IPS-18a (cell line): ENCODE results near the gene LTBR.

Experiments used
- H3K27ac ChIP-seq: one replicate; pipeline ENCODE4 v1.5.1; 2013; ENCODE audit warnings: low read length
- H3K27me3 ChIP-seq: one replicate; pipeline ENCODE4 v1.6.1; 2013; ENCODE audit warnings: mild to moderate bottlenecking, low read length; ENCODE audit not compliant: control insufficient read depth, insufficient read depth
- H3K36me3 ChIP-seq: one replicate; pipeline ENCODE4 v1.6.1; 2013; ENCODE audit warnings: low read depth, low read length; ENCODE audit not compliant: control insufficient read depth
- H3K4me1 ChIP-seq: one replicate; pipeline ENCODE4 v1.6.1; 2013; ENCODE audit warnings: low read depth, low read length; ENCODE audit not compliant: control insufficient read depth
- H3K4me3 ChIP-seq: one replicate; pipeline ENCODE4 v1.5.1; 2013; ENCODE audit warnings: low read length
- H3K9ac ChIP-seq: one replicate; pipeline ENCODE4 v1.6.1; 2013; ENCODE audit warnings: mild to moderate bottlenecking, low read length, moderate library complexity
- H3K9me3 ChIP-seq: one replicate; pipeline ENCODE4 v1.6.1; 2013; ENCODE audit warnings: low read depth, low read length; ENCODE audit not compliant: control insufficient read depth

LTBR gene

DNA sequence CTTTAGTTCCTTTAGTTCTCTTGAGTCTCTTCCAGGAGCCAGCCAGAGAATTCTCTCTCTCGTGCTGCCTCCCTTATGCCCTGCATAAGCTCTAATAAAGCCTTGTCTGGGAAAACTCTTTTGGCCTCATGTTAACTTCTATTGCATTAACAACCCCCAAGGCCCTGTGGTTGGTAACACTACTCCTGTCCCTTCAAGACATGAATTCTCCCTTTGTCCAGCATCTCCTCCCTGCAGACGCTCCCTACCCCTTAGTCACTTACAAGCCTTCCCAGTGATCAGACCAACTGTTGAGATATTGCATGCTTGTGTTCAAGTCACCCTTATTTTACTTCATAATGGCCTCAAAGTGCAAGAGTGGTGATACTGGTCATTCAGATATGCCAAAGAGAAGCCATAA, 12.1 kb downstream of the LTBR start:
- Histone ChIP-seq H3K9ac (no peak overlapping the region), H3K9me3 (no peaks in the 10 kb centered on the region), H3K27me3 (no peaks in the 10 kb centered on the region), H3K4me3 (no peak overlapping the region), H3K36me3 (no peaks in the 10 kb centered on the region), H3K4me1 (peaks cover 10% of the 10 kb centered on the region), H3K27ac (no peak overlapping the region)

DNA sequence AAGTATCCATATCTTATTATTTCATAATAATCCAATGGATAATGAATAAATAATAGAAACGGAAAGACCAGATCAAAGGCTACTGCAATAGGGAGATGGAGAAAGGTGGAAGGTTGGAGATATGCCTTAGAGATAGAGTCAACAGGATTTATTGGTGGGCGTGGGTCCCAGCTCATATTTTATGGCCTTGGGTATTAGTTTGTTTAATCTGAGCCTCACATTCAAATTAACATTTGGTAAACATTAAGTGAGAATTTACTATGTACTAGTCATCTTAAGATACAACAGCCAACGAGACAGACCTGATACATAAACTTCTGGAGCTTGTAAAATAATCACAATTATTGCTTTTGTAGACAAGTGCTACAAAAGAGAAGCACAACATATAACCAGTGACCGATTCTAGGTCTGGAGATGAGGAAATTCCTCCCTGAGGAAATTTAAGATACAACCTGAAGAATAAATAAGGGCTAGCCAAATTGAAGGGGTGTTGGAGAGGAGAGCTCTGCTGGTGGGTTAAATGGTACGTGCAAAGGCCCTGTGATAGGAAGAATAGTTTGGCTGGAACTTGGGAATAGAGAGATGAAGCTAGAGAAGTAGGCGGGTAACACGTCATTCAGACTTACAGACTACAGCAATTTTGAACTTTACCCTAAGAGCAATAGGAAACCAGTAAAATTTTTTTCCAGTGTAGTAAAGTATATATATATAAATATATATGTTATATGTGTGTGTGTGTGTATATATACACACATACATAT, 16.1 kb downstream of the LTBR start:
- no peaks in the 10 kb centered on the region for H3K36me3 ChIP-seq
- H3K9me3 ChIP-seq: no peaks in the 10 kb centered on the region
- H3K4me1 ChIP-seq: peaks cover 10% of the 10 kb centered on the region
- H3K27ac ChIP-seq: no peak overlapping the region
- H3K27me3 ChIP-seq: no peaks in the 10 kb centered on the region
- no peak overlapping the region for H3K9ac ChIP-seq
- H3K4me3 ChIP-seq: no peak overlapping the region

DNA sequence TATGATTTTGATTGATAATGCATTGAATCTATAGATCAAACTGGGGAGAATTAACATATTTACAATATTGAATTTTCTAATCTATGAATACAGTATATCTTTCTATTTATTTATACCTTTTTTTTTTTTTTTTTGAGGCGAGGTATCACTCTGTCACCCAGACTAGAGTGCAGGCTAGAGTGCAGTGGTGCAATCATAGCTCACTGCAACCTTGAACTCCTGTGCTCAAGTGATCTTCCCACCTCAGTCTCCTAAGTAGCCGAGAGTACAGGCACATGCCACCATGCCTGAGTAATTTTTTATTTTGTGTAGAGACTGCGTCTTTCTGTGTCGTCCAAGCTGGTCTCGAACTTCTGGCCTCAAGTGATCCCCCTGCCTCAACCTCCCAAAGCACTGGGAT, 20.4 kb downstream of the LTBR start:
- Histone ChIP-seq H3K9ac (no peak overlapping the region), H3K9me3 (no peaks in the 10 kb centered on the region), H3K36me3 (no peaks in the 10 kb centered on the region), H3K4me1 (no peaks in the 10 kb centered on the region), H3K27me3 (no peaks in the 10 kb centered on the region), H3K4me3 (no peak overlapping the region), H3K27ac (no peak overlapping the region)

DNA sequence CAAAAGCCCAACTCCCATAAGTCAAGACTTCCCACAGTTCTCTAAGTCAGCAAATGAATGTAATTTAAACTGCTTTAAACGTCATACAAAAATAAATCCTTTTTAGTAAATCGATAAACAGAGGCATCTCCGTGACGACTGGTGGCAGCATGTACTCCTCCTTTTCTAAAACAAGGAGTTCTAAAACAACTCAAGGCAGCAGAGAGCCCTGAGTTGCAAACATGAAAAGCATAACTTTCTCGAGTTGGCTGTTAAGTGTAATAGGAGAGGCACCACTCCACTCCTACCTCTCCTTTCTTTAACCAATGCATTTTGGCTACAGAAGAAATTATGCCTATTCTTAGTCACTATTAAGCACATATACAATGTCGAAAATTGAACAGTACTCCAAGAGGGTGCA, 22.0 kb downstream of the LTBR start:
- no peaks in the 10 kb centered on the region for H3K4me1 ChIP-seq
- H3K9me3 ChIP-seq: no peaks in the 10 kb centered on the region
- no peak overlapping the region for H3K27ac ChIP-seq
- no peaks in the 10 kb centered on the region for H3K27me3 ChIP-seq
- no peak overlapping the region for H3K4me3 ChIP-seq
- no peak overlapping the region for H3K9ac ChIP-seq
- no peaks in the 10 kb centered on the region for H3K36me3 ChIP-seq

DNA sequence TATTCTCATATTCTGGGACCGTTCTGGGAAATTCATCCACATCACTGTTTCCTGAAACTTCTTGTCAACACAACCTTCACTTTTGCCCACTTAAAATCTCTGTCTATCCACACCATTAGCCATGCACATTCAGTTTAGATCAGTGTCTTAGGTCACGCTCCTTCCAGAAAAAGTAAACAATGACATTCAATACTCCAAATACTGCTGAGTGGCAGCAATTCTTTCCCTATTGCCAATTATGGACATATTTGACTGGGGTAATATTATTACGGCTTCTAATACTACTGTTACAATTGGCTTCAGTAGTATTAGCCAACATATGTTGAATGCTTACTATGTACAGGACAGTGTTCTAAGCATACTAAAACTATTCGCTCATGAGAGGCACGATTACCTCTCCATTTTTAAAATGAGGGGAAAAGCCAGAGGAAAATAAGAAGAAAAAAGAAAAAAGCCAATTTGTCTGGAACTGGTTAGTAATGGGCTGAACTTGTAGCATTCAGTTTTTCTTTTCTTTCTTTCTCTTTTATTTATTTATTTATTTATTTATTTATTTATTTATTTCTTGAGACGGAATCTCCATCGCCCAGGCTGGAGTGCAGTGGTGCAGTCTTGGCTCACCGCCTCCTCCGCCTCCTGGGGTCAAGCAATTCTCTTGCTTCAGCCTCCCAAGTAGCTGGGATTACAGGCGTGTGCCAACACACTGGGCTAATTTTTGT, 23.4 kb downstream of the LTBR start:
- Histone ChIP-seq H3K4me3 (no peak overlapping the region), H3K9ac (no peak overlapping the region), H3K27me3 (no peaks in the 10 kb centered on the region), H3K9me3 (no peaks in the 10 kb centered on the region), H3K36me3 (no peaks in the 10 kb centered on the region), H3K4me1 (no peaks in the 10 kb centered on the region), H3K27ac (no peak overlapping the region)

DNA sequence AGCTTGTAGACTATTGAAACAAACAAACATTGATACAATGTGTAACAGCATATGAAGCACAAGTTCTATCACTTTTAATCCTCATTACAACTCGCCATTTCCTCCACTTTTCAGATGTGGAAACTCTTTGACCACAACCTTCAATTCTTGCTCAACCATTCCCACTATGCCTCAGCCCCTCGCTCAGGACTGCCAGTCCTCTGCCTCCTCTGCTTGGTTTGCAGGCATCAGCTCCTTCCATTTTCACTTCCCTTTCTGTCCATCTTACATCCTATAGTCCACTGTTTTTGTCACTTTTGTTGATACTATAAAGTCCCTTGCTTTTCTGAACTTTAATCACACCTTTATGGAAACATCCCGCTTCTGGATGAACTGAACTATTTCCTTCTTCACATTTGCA, 32.6 kb downstream of the LTBR start:
- Histone ChIP-seq H3K27me3 (no peaks in the 10 kb centered on the region), H3K9me3 (no peaks in the 10 kb centered on the region), H3K36me3 (no peaks in the 10 kb centered on the region), H3K27ac (no peak overlapping the region), H3K4me3 (no peak overlapping the region), H3K4me1 (no peaks in the 10 kb centered on the region), H3K9ac (no peak overlapping the region)

DNA sequence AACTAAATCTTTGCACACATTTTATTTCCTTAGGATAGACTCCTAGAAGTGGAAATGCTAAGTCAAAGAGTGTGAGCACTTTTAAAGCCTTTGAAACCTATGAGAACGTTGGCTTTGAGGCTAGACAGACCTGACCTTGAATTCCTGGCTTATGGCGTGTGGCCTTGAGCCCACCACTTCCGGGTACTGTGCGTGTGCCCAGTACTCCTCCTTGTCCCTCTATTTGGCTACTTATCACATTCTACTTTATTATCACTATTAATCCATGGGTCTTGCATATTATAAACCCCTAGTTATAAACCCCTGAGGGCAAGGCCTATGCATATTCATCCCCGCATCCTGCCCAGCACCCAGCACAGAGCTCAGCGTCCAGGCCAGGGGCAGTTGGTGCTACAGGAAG, 34.8 kb downstream of the LTBR start:
- H3K4me1 ChIP-seq: no peaks in the 10 kb centered on the region
- H3K36me3 ChIP-seq: no peaks in the 10 kb centered on the region
- no peaks in the 10 kb centered on the region for H3K27me3 ChIP-seq
- H3K27ac ChIP-seq: no peak overlapping the region
- H3K9me3 ChIP-seq: no peaks in the 10 kb centered on the region
- H3K9ac ChIP-seq: no peak overlapping the region
- H3K4me3 ChIP-seq: no peak overlapping the region

DNA sequence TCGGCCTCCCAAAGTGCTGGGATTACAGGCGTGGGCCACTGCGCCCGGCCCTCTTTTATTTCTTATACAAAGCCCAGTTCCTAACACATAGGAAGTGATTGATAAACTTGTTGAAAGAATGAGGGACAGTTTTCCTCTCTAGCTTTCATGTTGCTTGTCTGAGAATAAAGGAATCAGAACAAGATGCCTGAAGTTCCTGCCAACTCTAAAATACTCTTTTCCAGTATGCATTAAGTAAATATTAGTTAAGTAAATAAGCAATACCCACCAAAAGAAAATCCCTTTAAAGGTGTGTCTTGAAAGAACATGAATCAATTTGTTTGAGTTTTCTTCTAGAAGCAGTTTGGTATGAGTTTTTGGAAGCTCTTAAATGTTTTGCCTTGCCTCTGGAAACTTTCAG, 36.4 kb downstream of the LTBR start:
- H3K4me3 ChIP-seq: no peak overlapping the region
- H3K9ac ChIP-seq: no peak overlapping the region
- H3K36me3 ChIP-seq: no peaks in the 10 kb centered on the region
- no peaks in the 10 kb centered on the region for H3K9me3 ChIP-seq
- H3K27ac ChIP-seq: no peak overlapping the region
- no peaks in the 10 kb centered on the region for H3K27me3 ChIP-seq
- no peaks in the 10 kb centered on the region for H3K4me1 ChIP-seq

DNA sequence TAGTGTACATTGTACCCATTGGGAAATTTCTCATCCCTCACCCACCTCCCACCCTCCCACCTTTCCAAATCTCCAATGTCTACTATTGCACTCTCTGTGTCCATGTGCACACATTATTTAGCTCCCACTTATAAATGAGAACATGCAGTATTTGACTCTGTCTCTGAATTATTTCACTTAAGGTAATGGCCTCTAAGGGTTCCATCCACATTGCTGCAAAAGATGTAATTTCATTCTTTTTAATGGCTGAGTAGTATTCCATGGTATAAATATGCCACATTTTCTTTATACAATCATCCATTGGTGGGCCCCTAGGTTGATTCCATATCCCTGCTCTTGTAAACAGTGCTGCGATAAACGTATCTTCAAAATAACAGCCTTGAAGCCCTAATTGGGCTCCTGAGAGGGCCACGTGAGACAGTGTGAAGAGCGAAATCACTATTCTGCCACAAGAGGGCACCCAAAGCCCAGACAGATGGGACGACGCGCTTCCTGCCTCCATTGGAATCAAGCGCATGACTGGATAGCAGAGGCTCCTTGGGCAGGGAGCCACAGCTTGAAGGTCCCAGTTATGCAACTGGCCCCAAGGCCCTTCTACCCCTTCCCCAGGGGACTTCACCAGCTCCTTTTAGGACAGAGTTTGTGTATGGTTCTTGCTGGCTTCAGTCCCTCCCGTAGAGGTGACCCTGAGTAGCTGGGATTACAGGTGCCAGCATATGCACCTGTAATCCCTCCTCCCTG, 39.5 kb downstream of the LTBR start:
- no peak overlapping the region for H3K27ac ChIP-seq
- no peaks in the 10 kb centered on the region for H3K4me1 ChIP-seq
- no peaks in the 10 kb centered on the region for H3K36me3 ChIP-seq
- H3K9ac ChIP-seq: no peak overlapping the region
- no peaks in the 10 kb centered on the region for H3K27me3 ChIP-seq
- H3K9me3 ChIP-seq: no peaks in the 10 kb centered on the region
- no peak overlapping the region for H3K4me3 ChIP-seq

DNA sequence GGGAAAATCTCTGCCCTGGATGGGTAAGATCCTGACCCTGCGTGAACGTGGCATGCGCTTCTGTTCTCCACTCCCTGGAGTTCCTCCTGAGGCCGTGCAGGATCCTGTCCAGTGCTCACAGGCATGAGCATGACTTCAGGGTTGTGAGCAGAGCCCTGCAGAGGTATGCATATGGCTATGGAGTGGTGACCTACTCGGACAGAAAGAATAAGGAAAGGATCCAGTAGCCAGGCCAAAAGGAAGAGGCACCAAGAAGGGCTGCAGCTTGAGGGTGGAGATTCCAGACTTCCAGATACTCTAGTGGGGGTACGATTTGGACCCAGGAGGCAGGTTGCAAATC, 40.0 kb downstream of the LTBR start:
- H3K9ac ChIP-seq: no peak overlapping the region

DNA sequence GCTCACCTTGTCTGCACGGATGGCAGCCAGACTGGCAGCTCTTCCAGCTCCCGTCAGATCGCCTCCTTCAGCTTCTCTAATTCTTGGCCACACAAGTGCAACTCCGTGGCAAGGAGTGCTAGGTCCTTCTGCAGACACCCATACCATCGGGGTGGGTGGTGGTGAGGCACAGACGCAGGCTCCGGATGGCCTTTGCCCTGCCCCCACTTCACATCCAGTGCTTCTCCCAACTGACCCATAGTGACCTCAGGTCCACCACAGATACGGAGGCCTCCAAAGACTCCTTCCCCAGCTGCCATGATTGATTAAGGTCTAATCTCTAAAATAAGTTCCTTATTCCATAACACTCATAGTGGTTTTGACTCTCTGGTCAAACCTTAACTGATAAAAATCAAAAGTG, 40.9 kb downstream of the LTBR start:
- no peak overlapping the region for H3K9ac ChIP-seq
- no peaks in the 10 kb centered on the region for H3K36me3 ChIP-seq
- no peaks in the 10 kb centered on the region for H3K4me1 ChIP-seq
- no peak overlapping the region for H3K4me3 ChIP-seq
- no peak overlapping the region for H3K27ac ChIP-seq
- no peaks in the 10 kb centered on the region for H3K27me3 ChIP-seq
- H3K9me3 ChIP-seq: no peaks in the 10 kb centered on the region

More for the DNA sequence above, 40.0 kb downstream of the LTBR start:
- H3K27me3 ChIP-seq: no peaks in the 10 kb centered on the region
- H3K27ac ChIP-seq: no peak overlapping the region
- no peaks in the 10 kb centered on the region for H3K36me3 ChIP-seq
- no peak overlapping the region for H3K4me3 ChIP-seq
- H3K9me3 ChIP-seq: no peaks in the 10 kb centered on the region
- no peaks in the 10 kb centered on the region for H3K4me1 ChIP-seq
